Panc1 (cell line): Measurements from ENCODE around the gene RIPOR3.

ENCODE experiments used
- POLR2AphosphoS5 ChIP-seq: IDR thresholded peaks from 2 replicates; pipeline ENCODE4 v1.6.1; 2012; ENCODE audit warnings: mild to moderate bottlenecking, low read depth, low read length, moderate library complexity
- TF ChIP-seq, protein P1 (sequence below): fragments of 450-650 bp; IDR thresholded peaks from 2 replicates; pipeline ENCODE4 v1.5.1; 2017; ENCODE audit warnings: mild to moderate bottlenecking

DNA sequence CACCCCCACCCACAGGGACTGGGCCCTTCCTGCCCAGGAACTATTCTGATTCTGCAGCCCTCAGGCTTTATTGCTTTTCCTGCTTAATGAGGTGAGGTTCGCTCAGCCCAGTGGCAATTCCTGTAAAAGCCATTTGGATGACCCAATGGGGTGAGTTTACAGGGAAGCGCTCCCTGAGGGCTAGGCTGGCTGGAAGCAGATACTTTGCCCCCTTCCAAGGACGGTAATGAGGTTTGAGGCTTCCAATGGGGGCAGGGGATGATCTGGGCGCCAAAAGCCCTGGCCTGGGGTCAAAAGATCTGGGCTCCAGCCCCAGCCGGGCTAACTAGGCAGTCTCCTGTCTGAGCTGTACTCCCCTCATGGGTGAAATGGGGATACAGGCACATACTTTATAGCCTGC is 41.8 kb downstream of the RIPOR3 start:
- TF ChIP-seq, protein P1, sequence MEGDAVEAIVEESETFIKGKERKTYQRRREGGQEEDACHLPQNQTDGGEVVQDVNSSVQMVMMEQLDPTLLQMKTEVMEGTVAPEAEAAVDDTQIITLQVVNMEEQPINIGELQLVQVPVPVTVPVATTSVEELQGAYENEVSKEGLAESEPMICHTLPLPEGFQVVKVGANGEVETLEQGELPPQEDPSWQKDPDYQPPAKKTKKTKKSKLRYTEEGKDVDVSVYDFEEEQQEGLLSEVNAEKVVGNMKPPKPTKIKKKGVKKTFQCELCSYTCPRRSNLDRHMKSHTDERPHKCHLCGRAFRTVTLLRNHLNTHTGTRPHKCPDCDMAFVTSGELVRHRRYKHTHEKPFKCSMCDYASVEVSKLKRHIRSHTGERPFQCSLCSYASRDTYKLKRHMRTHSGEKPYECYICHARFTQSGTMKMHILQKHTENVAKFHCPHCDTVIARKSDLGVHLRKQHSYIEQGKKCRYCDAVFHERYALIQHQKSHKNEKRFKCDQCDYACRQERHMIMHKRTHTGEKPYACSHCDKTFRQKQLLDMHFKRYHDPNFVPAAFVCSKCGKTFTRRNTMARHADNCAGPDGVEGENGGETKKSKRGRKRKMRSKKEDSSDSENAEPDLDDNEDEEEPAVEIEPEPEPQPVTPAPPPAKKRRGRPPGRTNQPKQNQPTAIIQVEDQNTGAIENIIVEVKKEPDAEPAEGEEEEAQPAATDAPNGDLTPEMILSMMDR = no peak
- TF ChIP-seq POLR2AphosphoS5 = no peak
